ENCODE data around the gene ATP2B1. TPM values are rescaled to one million over a fixed set of nuclear protein-coding genes. Genes with fewer than 3 reads are reported as not detected.

ATP2B1 gene
- total and polyA plus RNA-seq, 2 donors (not counting 3 experiments of a cell fraction or from before 2014, with no cell fraction given): 6.4 to 28.0 TPM

DNA sequence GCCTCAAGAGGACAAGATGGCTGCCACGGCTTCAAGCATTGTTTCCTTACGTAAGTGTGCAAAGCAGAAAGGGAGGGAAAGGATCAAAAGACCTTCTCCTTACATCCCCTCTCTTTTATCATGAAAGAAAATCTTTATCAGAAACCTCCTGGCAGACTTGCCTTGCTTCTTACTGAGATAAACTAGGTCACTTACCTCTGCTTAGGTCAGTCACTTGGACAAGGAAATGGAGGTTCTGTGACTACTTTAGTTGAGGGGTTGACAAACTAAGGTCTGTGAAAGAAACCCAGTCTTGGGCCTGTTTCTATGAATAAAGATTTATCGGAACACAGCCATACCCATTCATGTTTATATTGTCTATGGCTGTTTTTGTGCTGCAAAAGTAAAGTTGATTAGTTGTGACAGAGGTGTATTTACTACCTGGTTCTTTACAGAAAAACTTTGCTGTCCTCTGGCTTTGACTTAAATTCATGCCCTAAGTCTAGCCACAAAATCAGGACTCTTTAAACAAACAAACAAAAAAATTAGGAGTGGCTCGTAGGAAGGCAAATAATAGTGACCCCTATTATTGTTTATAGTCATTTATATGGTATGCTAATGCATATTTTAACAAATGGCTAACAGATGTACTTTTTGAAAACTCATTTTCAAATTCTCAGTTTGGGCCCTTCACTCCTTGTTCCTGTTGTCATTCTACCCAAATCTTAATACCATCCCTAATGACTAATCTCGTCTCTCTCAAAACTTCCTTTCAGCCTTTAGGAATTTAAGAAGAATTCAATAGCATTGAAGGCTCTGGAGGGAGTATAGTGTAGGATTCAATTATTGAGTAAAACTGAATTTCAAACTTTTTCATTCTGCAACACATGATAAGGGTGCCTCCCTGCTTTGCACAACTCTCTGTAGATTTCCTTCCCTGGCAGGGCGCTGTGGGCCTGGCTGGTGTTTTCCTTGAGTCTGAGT is 42.0 kb upstream of the ATP2B1 start:
- no peaks in the 10 kb centered on the region for H3K9me3 ChIP-seq (replicated peaks; ENCODE audit: control insufficient read depth, insufficient read depth, low read length)
- POLR2A ChIA-PET: no interaction called here
- H3K36me3 ChIP-seq (ENCODE audit: control insufficient read depth in 2 of 2, extremely low read depth in 1 of 2, insufficient read depth in 2 of 2, low read length in 2 of 2): no peaks in the 10 kb centered on the region
- H3K27ac ChIP-seq (ENCODE audit: insufficient read depth, low read depth, low read length): no peak overlapping the region
- no TSS peak for BruUV-seq (replicated peaks)
- H3K79me2 ChIP-seq (ENCODE audit: control insufficient read depth, insufficient read depth, low read length): no peaks in the 10 kb centered on the region
- TF ChIP-seq MYC (IDR thresholded peaks at IDR 0.05; ENCODE audit: low read depth, low read length): no peak
- no peak for TF ChIP-seq EZH2 (IDR thresholded peaks at IDR 0.05; ENCODE audit: borderline replicate concordance, low read depth, low read length, severe bottlenecking)
- no peak for TF ChIP-seq JUN (IDR thresholded peaks at IDR 0.05; ENCODE audit: borderline replicate concordance, insufficient read depth, insufficient read length, low read depth)
- no peak for TF ChIP-seq POLR2A (IDR thresholded peaks at IDR 0.05; ENCODE audit: low read depth, low read length)
- TF ChIP-seq, protein P1, sequence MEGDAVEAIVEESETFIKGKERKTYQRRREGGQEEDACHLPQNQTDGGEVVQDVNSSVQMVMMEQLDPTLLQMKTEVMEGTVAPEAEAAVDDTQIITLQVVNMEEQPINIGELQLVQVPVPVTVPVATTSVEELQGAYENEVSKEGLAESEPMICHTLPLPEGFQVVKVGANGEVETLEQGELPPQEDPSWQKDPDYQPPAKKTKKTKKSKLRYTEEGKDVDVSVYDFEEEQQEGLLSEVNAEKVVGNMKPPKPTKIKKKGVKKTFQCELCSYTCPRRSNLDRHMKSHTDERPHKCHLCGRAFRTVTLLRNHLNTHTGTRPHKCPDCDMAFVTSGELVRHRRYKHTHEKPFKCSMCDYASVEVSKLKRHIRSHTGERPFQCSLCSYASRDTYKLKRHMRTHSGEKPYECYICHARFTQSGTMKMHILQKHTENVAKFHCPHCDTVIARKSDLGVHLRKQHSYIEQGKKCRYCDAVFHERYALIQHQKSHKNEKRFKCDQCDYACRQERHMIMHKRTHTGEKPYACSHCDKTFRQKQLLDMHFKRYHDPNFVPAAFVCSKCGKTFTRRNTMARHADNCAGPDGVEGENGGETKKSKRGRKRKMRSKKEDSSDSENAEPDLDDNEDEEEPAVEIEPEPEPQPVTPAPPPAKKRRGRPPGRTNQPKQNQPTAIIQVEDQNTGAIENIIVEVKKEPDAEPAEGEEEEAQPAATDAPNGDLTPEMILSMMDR (IDR thresholded peaks at IDR 0.05; ENCODE audit: extremely low read depth in 1 of 2, insufficient read depth in 1 of 2, low read depth in 1 of 2, low read length in 2 of 2): no peak
- TF ChIP-seq GATA2 (IDR thresholded peaks at IDR 0.05; ENCODE audit: insufficient read depth, insufficient read length, low read depth, low read length): no peak
- no peak for TF ChIP-seq POLR2AphosphoS5 (IDR thresholded peaks at IDR 0.05; ENCODE audit: insufficient read depth, low read depth, low read length)
- no peak for TF ChIP-seq FOS (IDR thresholded peaks at IDR 0.05; ENCODE audit: borderline replicate concordance, insufficient read depth, low read length)
- TF ChIP-seq, protein P2, sequence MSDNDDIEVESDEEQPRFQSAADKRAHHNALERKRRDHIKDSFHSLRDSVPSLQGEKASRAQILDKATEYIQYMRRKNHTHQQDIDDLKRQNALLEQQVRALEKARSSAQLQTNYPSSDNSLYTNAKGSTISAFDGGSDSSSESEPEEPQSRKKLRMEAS (IDR thresholded peaks at IDR 0.05; ENCODE audit: insufficient read depth, insufficient read length): no peak
- no peak overlapping the region for H3K9ac ChIP-seq (replicated peaks; ENCODE audit: extremely low read depth, insufficient read depth, low read length)
- no peak overlapping the region for H3K4me3 ChIP-seq (replicated peaks in 1 of 3; ENCODE audit: insufficient read depth in 1 of 3, low read depth in 1 of 3, low read length in 3 of 3)
- FAIRE-seq: no peak
- DNase-seq (ENCODE audit: low read depth, low spot score): no peak
- intact Hi-C loops (cut with micrococcal nuclease) (no loop called here), dilution Hi-C loops (cut with MboI; ENCODE audit: extremely low pct_ligation_motif_present, low sequenced_read_pairs) (no loop called here)
- CTCF ChIA-PET: no interaction called here
- H4K20me1 ChIP-seq (replicated peaks; ENCODE audit: control insufficient read depth, extremely low read depth, insufficient read depth, low read length): no peaks in the 10 kb centered on the region
- no peaks in the 10 kb centered on the region for H3K27me3 ChIP-seq (ENCODE audit: control insufficient read depth in 2 of 2, insufficient read depth in 2 of 2, low read length in 2 of 2)
- H3K4me1 ChIP-seq (ENCODE audit: control insufficient read depth, extremely low read depth, insufficient read depth, low read length): no peaks in the 10 kb centered on the region
- H3K4me2 ChIP-seq (ENCODE audit: insufficient read depth, low read length): no peak overlapping the region
- no peaks in the 10 kb centered on the region for H3K9me1 ChIP-seq (replicated peaks; ENCODE audit: control insufficient read depth, extremely low read depth, insufficient read depth, low read length)
- no peak overlapping the region for H2AFZ ChIP-seq (ENCODE audit: low read depth, low read length)

Measured in endothelial cell of umbilical vein (primary cell).